ENCODE measurements around the gene RHOH. TPM values are rescaled to one million over a fixed set of nuclear protein-coding genes. Genes with fewer than 3 reads are reported as not detected.

The RHOH gene
- total and polyA plus RNA-seq, 3 experiments from 2014 or later = 148 to 262 (median 148) TPM

DNA sequence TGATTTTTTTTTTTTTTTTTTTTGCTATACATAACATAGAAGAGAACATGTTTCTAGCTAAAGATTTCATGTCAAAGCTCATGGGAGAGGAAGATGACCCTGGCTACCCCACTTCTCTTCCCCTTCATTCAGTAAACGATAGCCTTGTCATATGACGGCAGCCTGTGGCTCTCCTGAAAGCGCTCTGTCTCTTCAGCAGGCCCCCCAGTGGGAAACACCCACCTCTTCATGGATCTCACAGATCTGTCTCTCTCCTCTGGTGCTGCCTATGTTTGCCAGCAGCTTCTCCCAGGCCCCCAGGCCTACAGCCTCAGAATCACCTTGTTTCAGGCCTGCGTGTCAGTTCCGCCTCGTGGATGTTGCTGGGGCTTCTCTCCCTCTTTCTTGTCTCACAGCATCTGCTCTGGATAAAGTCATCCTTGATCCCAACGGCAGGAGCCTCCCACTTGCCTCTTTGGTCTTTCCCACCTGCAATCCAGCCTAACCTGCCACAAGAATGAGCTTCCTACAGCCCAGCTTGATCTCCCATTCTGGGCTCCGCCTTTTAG is 34.6 kb downstream of the RHOH start:
- Mint-ChIP-seq H3K9me3 (no peaks in the 10 kb centered on the region), H3K27ac (peak overlapping the region; percentile 91 to 98 (median 95)), H3K4me1 (peaks cover 84 to 100% (median 96%) of the 10 kb centered on the region in 3 donors), H3K36me3 (peaks cover 11 to 68% (median 21%) of the 10 kb centered on the region in 3 donors), H3K27me3 (peaks cover 0 to 1% of the 10 kb centered on the region in 2 donors), H3K4me3 (peak overlapping the region; percentile 78 to 93 (median 83))
- ChIA-PET POLR2A (interaction anchor here (0.7 to 5.1 kb wide), 16 partner anchors 8 to 83 kb away, joined by 4 to 33 read pairs (median 8); partner anchors contain the start of gene RHOH), CTCF (interaction anchor here (0.6 to 15.7 kb wide), 18 partner anchors 9 to 94 kb away, joined by 3 to 194 read pairs (median 5); partner anchors contain the start of gene RHOH)
- Histone ChIP-seq H3K4me3 (ENCODE audit: low read length) (peak overlapping the region; percentile 32), H3K9me3 (ENCODE audit: low read length) (no peaks in the 10 kb centered on the region), H3K4me1 (ENCODE audit: insufficient read depth, low read length) (peaks cover 95% of the 10 kb centered on the region), H3K27ac (ENCODE audit: low read depth, low read length) (peak overlapping the region; percentile 12), H3K27me3 (ENCODE audit: insufficient read depth, low read length, poor library complexity, severe bottlenecking) (no peaks in the 10 kb centered on the region), H3K36me3 (ENCODE audit: insufficient read depth, low read length) (peaks cover 9% of the 10 kb centered on the region)
- DNase-seq = no peak

- H3K27me3 ChIP-seq (ENCODE audit: insufficient read depth, low read length, poor library complexity, severe bottlenecking) = no peaks in the 10 kb centered on the region
- Mint-ChIP-seq H3K36me3 (peaks cover 8 to 64% (median 21%) of the 10 kb centered on the region in 3 donors), H3K27ac (peak overlapping the region; percentile 70 to 96 (median 90)), H3K27me3 (peaks cover 0 to 1% of the 10 kb centered on the region in 2 donors), H3K9me3 (no peaks in the 10 kb centered on the region), H3K4me1 (peaks cover 83 to 100% (median 96%) of the 10 kb centered on the region in 3 donors), H3K4me3 (peak overlapping the region; percentile 1 to 73 (median 50))
- H3K27ac ChIP-seq (ENCODE audit: low read depth, low read length) = no peak overlapping the region
- H3K4me3 ChIP-seq (ENCODE audit: low read length) = no peak overlapping the region
- H3K4me1 ChIP-seq (ENCODE audit: insufficient read depth, low read length) = peaks cover 95% of the 10 kb centered on the region
- H3K36me3 ChIP-seq (ENCODE audit: insufficient read depth, low read length) = peaks cover 9% of the 10 kb centered on the region
- POLR2A ChIA-PET = interaction anchor here (0.5 to 5.1 kb wide), 5 partner anchors 10 to 35 kb away, joined by 3 to 33 read pairs (median 16); no protein-coding TSS in a partner anchor
- no peak for DNase-seq
- no peaks in the 10 kb centered on the region for H3K9me3 ChIP-seq (ENCODE audit: low read length)
- CTCF ChIA-PET = interaction anchor here (0.7 to 15.7 kb wide), 13 partner anchors 8 to 176 kb away, joined by 3 to 194 read pairs (median 6); partner anchors contain the start of genes N4BP2 and RHOH
Observed at GRCh38 chr4:40232610-40233009, 35.8 kb downstream of the RHOH start.

DNA sequence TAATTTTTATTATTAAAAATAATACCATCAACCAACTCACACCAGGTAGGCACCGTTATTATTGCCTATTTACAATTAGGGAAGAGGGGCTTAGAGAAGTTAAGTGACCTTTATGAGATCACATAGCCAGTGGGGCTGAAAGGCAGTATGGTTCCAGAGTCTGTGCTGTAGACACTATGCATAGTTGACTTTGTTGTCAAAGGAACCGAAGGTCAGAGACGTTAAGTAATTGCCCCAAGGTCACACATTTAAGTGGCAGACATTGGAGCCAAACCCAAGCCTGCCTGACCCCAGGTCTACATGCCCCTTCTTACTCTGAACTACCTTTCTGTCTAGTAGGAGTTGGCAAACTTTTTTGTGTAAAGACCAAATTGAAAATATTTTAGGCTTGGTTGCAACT is 36.4 kb downstream of the RHOH start:
- Mint-ChIP-seq H3K36me3 (peaks cover 8 to 65% (median 23%) of the 10 kb centered on the region in 3 donors), H3K9me3 (no peaks in the 10 kb centered on the region), H3K27me3 (peaks cover 0 to 1% of the 10 kb centered on the region in 2 donors), H3K4me3 (peak overlapping the region in 5 of 7 donors; percentile 1 to 56 (median 39)), H3K27ac (peak overlapping the region in 7 of 8 donors; percentile 19 to 96 (median 80)), H3K4me1 (peaks cover 85 to 100% (median 97%) of the 10 kb centered on the region in 3 donors)
- Histone ChIP-seq H3K27me3 (ENCODE audit: insufficient read depth, low read length, poor library complexity, severe bottlenecking) (no peaks in the 10 kb centered on the region), H3K4me3 (ENCODE audit: low read length) (no peak overlapping the region), H3K9me3 (ENCODE audit: low read length) (no peaks in the 10 kb centered on the region), H3K27ac (ENCODE audit: low read depth, low read length) (no peak overlapping the region), H3K36me3 (ENCODE audit: insufficient read depth, low read length) (peaks cover 9% of the 10 kb centered on the region), H3K4me1 (ENCODE audit: insufficient read depth, low read length) (peaks cover 95% of the 10 kb centered on the region)
- ChIA-PET POLR2A (no interaction called here), CTCF (interaction anchor here (1.0 to 15.7 kb wide), 5 partner anchors 8 to 84 kb away, joined by 4 to 194 read pairs (median 66); no protein-coding TSS in a partner anchor)
- DNase-seq = no peak

- POLR2A ChIA-PET = interaction anchor here (0.6 to 1.5 kb wide), 5 partner anchors 9 to 75 kb away, joined by 3 to 6 read pairs (median 3); no protein-coding TSS in a partner anchor
Observed at GRCh38 chr4:40234519-40235039, 37.7 kb downstream of the RHOH start.

GRCh38 chr4:40238008-40238699 is 41.3 kb downstream of the RHOH start:
- Histone ChIP-seq H3K27me3 (ENCODE audit: insufficient read depth, low read length, poor library complexity, severe bottlenecking) (no peaks in the 10 kb centered on the region), H3K9me3 (ENCODE audit: low read length) (no peaks in the 10 kb centered on the region), H3K36me3 (ENCODE audit: insufficient read depth, low read length) (peaks cover 11% of the 10 kb centered on the region), H3K27ac (ENCODE audit: low read depth, low read length) (peak overlapping the region; percentile 91), H3K4me3 (ENCODE audit: low read length) (peak overlapping the region; percentile 35), H3K4me1 (ENCODE audit: insufficient read depth, low read length) (peaks cover 92% of the 10 kb centered on the region)
- peak overlapping the region; percentile 94 to 100 (median 98) for H3K27ac Mint-ChIP-seq
- H3K4me1 Mint-ChIP-seq = peaks cover 85 to 96% (median 96%) of the 10 kb centered on the region in 3 donors
- CTCF ChIA-PET = interaction anchor here (0.6 to 5.8 kb wide), 21 partner anchors 10 to 88 kb away, joined by 3 to 66 read pairs (median 6); partner anchors contain the start of gene RHOH
- H3K4me3 Mint-ChIP-seq = peak overlapping the region; percentile 70 to 94 (median 81)
- peak in 1 of 5 donors; percentile 38 for DNase-seq
- POLR2A ChIA-PET = interaction anchor here (0.6 to 2.4 kb wide), 19 partner anchors 8 to 79 kb away, joined by 3 to 14 read pairs (median 4); no protein-coding TSS in a partner anchor
- H3K27me3 Mint-ChIP-seq = no peaks in the 10 kb centered on the region
- H3K36me3 Mint-ChIP-seq = peaks cover 14 to 69% (median 17%) of the 10 kb centered on the region in 3 donors
- H3K9me3 Mint-ChIP-seq = no peaks in the 10 kb centered on the region

More at GRCh38 chr4:40234519-40235039, 37.7 kb downstream of the RHOH start:
- Mint-ChIP-seq H3K4me1 (peaks cover 85 to 100% (median 97%) of the 10 kb centered on the region in 3 donors), H3K36me3 (peaks cover 8 to 65% (median 19%) of the 10 kb centered on the region in 3 donors), H3K9me3 (no peaks in the 10 kb centered on the region), H3K27ac (peak overlapping the region; percentile 69 to 94 (median 88)), H3K27me3 (peaks cover 0 to 1% of the 10 kb centered on the region in 2 donors), H3K4me3 (peak overlapping the region; percentile 56 to 82 (median 70))
- H3K36me3 ChIP-seq (ENCODE audit: insufficient read depth, low read length) = peaks cover 9% of the 10 kb centered on the region
- H3K4me3 ChIP-seq (ENCODE audit: low read length) = peak overlapping the region; percentile 11
- DNase-seq = no peak
- CTCF ChIA-PET = interaction anchor here (0.7 to 2.4 kb wide), 5 partner anchors 11 to 75 kb away, joined by 3 to 7 read pairs (median 4); no protein-coding TSS in a partner anchor
- peaks cover 95% of the 10 kb centered on the region for H3K4me1 ChIP-seq (ENCODE audit: insufficient read depth, low read length)
- H3K9me3 ChIP-seq (ENCODE audit: low read length) = no peaks in the 10 kb centered on the region
- no peak overlapping the region for H3K27ac ChIP-seq (ENCODE audit: low read depth, low read length)
- H3K27me3 ChIP-seq (ENCODE audit: insufficient read depth, low read length, poor library complexity, severe bottlenecking) = no peaks in the 10 kb centered on the region

- H3K4me3 ChIP-seq (ENCODE audit: low read length) = peak overlapping the region; percentile 35
- ChIA-PET CTCF (interaction anchor here (0.6 to 5.8 kb wide), 16 partner anchors 10 to 182 kb away, joined by 3 to 66 read pairs (median 5); partner anchors contain the start of genes N4BP2 and RHOH), POLR2A (interaction anchor here (0.6 to 2.7 kb wide), 14 partner anchors 8 to 70 kb away, joined by 3 to 14 read pairs (median 4); no protein-coding TSS in a partner anchor)
- H3K4me1 ChIP-seq (ENCODE audit: insufficient read depth, low read length) = peaks cover 96% of the 10 kb centered on the region
- no peaks in the 10 kb centered on the region for H3K27me3 ChIP-seq (ENCODE audit: insufficient read depth, low read length, poor library complexity, severe bottlenecking)
- no peaks in the 10 kb centered on the region for H3K9me3 ChIP-seq (ENCODE audit: low read length)
- peak overlapping the region; percentile 94 to 100 (median 98) for H3K27ac Mint-ChIP-seq
- peaks cover 20 to 73% (median 23%) of the 10 kb centered on the region in 3 donors for H3K36me3 Mint-ChIP-seq
- H3K27ac ChIP-seq (ENCODE audit: low read depth, low read length) = peak overlapping the region; percentile 91
- H3K9me3 Mint-ChIP-seq = no peaks in the 10 kb centered on the region
- H3K36me3 ChIP-seq (ENCODE audit: insufficient read depth, low read length) = peaks cover 19% of the 10 kb centered on the region
- peaks cover 88 to 96% (median 96%) of the 10 kb centered on the region in 3 donors for H3K4me1 Mint-ChIP-seq
- no peaks in the 10 kb centered on the region for H3K27me3 Mint-ChIP-seq
- H3K4me3 Mint-ChIP-seq = peak overlapping the region; percentile 70 to 94 (median 81)
- peak; percentile 59 to 93 (median 82) for DNase-seq
Observed at GRCh38 chr4:40238700-40239548, 42.1 kb downstream of the RHOH start.

Measured in CD8-positive, alpha-beta memory T cell (primary cell).